Measurements from ENCODE around the gene TMEM119.
"Not testable (repeated sequence)": the region's sequence is repeated elsewhere in the genome, so short reads cannot be mapped to it uniquely, and the experiment has no call there.

The TMEM119 gene

DNA sequence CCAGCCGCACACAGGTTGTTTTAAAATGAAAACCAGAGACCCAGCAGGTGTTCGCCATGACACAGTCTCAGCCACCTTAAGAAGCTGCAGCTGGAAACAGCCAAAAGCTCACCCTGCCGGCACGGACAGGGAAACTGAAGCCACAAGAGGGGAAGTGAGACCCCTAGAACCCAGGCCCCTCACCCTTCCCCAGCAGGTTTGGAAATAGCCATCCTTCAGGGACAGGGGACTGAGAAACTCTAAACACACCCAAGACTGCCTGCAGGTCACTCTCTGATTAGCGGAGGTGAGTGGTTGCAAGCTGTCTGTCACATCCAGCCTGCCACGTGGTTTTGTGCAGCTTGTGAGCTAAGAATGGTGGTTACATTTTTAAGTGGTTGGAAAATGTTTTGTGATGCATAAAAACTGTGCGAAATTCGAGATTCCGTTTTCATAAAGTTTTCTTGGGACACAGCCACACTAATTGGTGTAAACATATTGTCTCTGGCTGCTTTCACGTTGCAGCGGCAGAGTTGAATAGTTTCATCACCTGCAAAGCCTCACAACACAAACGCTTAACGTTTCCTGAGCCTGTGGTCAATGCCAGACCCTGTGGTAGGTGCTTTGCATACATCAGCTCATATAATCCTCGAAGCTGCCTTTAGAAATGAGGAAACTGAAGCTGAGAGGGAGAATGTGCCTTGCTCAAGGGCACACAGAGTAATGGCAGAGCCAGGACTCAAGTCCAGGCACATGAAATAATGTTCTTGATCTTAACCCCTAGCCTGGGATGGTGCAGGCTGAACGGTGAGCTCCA lies 37.5 kb upstream of the TMEM119 start:
- DNase-seq (ENCODE audit: low read depth, low spot score): no peak

- no peak for DNase-seq (ENCODE audit: low read depth, low spot score)
These were observed 36.5 kb upstream of the TMEM119 start for GRCh38 chr12:108634341-108634751.

DNA sequence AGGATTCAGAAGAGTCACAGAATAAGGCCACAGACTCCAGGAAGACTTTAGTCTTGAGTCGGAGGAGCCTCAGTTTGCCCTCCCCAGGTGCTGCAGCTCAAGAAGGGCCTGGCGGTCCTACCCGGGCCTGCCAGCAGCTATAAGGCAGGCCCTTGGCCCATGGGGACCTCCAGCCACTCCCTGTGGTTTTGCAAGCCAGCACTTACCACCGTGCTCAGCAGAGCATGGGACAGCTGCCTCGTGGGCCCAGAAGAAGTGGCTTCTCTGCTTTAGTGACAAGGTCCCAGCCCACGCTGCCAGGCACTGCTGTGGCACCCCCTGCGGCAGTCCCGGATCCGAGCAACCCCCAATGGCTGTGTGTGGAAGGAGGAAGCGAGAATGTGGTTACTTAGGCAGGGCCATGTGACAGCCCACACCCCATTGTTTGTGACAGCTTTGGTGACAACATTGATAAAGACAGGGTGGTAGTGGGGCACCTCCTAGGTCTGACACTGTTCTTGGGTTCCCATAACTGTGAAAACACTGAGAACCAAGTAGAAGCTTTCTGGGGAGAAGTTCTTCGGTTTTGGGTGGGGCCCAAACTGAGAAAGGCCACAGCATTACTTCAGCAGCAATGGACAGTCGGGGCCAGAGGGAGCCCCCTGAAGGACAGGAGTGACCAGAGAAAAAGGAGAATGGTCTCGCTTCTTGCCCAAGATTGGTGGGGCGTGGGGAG lies 35.8 kb upstream of the TMEM119 start, which contains the start of gene SELPLG:
SELPLG (minus strand) TSS at position 361 of the 715 bp plus-strand sequence. CDS start 9,587 bp downstream, outside the sequence.
- no peak for DNase-seq (ENCODE audit: low read depth, low spot score)

GRCh38 chr12:108633081-108633533 lies 35.2 kb upstream of the TMEM119 start:
- no peak for DNase-seq (ENCODE audit: low read depth, low spot score)

- DNase-seq (ENCODE audit: low read depth, low spot score): not testable (repeated sequence)
These were observed 33.4 kb upstream of the TMEM119 start for GRCh38 chr12:108631261-108631660.

GRCh38 chr12:108630481-108631207 lies 32.8 kb upstream of the TMEM119 start:
- DNase-seq (ENCODE audit: low read depth, low spot score): no peak

DNA sequence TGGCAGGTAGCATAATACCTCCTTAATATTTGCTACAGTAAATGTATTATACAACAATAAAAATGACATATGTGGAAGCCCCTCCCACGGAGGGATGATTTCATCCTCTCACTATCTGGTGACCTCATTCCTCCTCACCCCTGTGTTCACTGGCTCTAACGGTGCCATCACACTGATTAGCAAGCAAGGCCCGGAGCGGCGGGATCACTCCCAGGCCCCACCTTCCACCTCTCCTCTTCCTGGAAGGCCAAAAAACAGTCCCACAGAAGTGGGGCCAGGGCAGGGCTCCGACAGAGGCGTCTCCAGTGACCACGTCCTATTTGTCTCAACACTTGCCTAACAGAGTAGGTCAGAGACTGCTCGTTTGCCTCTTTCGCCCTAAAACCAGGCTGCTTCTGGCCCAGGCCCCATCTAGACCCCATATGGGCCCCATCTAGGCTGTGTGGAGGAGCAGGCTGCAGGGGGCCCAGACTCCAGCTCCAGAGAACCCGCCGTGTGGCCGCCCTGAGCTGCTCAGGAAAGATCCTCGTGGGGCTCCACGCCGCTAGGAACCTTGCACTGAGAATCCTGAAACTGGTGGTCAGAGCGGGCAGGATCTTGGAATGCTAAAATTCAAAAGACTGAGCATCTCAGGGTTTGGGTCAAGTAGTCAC lies 32.1 kb upstream of the TMEM119 start:
- DNase-seq (ENCODE audit: low read depth, low spot score): no peak

DNA sequence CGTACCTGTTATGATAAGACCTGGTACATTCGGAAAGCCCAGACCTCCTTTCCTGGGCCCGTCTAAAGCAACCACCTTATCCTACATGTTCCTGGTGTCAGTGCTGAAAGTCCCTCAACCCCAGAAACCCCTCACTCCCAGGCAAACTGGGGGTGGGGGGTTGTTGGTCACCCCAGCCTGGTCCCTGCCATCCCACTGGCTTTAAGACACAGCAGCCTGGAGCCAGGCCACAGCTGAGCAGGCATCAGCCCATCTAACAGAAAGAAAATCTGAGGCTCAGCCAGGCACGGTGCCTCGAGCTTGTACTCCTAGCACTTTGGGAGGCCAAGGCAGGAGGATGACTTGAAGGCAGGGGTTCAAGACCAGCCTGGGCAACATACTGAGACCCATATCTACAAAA lies 31.3 kb upstream of the TMEM119 start:
- no peak for DNase-seq (ENCODE audit: low read depth, low spot score)

DNA sequence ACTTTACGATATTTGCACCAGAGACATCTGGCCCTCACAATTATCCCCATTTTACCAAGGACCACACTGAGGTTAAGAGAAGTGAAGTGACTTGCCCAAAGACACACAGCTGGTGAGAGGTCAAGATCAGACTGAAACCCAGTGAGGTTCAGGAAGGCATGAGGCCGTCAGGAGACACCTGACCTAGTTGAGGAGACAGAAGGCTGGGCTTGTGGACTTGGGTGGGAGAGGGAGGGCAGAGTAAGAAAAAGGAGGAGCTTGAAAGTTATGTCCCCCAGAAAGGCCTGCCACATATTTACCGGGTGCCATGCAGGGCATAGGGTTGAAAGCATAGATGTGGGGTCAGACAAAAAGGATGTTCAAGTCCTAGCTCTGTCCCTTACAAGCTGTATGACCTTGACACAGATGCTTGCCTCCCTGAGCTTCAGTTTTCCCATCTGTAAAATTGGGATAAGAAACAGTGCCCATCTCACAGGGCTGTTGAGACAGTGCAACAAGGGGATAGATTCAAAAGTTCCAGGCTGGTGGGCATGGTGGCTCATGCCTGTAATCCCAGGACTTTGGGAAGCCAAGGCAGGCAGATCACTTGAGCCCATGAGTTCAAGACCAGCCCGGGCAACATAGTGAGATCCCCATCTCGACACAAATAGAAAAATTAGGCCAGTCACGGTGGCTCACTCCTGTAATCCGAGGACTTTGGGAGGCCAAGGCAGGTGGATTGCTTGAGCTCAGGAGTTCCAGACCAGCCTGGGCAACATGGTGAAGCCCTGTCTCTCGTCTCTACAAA lies 29.4 kb upstream of the TMEM119 start:
- DNase-seq (ENCODE audit: low read depth, low spot score): no peak

DNA sequence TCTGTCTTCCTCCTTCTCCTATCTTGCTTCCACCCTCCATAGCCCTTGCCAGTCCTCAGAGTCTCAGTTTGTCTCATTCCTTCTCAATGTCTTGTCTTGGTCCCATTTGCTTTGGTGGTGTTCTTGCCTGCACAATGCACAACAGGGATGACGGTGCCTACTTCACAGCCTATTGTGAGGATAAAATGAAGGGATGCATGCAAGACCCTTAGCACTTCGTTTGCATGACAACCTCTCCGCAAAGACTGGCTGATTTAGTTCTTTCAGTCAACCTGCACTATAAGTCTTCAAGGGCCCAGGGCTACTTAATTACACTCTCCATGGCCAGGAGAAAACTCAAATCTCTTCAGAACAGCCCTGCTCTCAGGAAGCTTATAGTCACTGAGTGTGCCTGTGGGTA lies 27.3 kb upstream of the TMEM119 start:
- no peak for DNase-seq (ENCODE audit: low read depth, low spot score)

GRCh38 chr12:108623577-108623976 lies 25.7 kb upstream of the TMEM119 start:
- DNase-seq (ENCODE audit: low read depth, low spot score): no peak

DNA sequence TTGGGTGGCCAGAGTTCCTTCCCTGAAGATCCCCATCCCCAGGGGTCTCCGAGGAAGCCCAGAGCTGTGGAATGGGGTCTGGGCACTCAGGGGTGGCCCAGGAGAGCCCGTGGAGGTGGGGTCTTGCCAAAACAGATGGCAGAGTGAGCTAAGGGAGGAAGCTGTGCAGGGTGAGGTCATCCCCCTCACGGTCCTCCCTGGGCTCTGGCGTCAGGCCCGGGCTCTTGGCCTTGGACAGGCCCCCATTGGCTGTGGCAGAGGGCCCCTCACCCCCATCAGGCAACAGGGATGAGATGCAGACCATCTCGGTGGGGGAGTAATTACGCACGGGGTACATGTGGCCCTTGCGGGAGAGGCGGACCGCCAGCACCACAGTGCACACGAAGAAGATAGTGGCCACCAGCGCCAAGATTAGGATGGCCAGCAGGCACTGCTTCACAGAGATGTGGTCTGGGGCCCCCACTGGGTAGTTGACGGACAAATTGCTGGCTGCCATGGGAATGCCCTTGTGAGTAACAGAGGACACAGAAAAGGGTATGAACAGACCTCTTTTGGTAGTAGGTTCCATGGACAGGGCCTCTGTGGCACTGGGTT lies 25.1 kb upstream of the TMEM119 start:
- no peak for DNase-seq (ENCODE audit: low read depth, low spot score)

- no peak for DNase-seq (ENCODE audit: low read depth, low spot score)
These were observed 24.5 kb upstream of the TMEM119 start for GRCh38 chr12:108622421-108622820.

GRCh38 chr12:108621161-108621560 lies 23.3 kb upstream of the TMEM119 start:
- no peak for DNase-seq (ENCODE audit: low read depth, low spot score)

DNA sequence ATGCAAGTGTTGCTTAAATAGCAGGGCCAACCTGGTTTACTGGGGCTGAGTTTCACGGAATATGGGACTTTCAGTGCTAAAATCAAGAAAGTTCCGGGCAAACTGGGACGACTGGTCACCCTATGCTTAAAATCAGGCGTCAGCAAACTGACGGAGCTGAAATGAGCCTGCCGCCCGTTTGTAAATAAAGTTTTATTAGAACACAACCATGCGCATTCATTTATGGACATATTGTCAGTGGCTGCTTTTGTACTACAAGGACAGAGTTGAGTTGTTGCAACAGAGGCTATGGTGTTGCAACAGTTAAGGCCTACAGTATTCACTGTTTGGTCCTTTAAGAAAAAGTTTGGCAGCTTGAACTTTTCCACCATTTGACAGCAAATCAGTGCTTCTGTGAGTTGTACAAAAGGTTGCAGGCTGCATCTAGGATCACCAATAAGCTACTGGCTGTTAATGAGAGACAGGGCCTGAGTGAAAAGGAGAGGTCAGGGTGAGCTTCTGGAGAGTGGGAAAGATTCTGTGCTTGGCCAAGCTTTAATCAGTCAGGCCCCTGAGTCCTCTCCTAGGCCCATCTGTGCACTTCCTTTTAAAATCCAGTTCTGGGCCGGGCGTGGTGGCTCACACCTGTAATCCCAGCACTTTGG lies 22.5 kb upstream of the TMEM119 start:
- DNase-seq (ENCODE audit: low read depth, low spot score): no peak

DNA sequence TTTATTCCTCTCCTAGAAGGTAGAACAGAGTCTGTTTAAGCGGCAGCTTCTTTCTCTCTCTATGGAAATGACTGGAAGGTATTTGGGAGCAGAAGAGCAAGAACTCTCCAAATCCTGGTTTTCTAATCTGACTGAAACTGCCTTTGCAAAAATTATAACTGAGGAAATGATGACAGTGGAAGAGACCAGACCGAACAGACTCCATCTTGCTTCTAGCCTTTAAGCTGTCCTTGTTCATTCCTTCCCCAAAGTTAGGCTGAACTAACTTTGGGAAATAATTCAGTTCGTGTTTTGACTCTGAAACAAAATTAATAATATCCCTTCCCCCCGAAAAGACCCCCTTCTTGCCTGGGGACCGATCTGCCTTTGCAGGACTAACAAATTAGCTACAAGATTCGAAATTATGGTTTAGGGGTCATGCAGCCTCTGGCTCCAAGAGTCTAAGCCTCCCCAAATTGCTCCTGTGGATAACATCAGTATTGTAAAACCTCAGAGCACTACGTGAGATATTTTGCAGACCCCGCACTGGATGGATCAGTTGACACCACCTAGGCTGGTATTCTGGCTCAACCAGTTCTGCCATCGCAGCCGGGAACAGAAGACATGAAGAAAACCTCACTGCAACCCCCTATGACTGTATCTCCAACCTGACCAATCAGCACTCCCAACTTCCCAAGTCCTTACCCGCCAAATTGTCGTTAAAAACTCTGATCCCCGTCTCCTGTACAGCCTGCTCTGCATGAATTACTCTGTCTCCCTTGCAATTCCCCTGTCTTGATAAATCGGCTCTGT lies 21.7 kb upstream of the TMEM119 start:
- no peak for DNase-seq (ENCODE audit: low read depth, low spot score)

DNA sequence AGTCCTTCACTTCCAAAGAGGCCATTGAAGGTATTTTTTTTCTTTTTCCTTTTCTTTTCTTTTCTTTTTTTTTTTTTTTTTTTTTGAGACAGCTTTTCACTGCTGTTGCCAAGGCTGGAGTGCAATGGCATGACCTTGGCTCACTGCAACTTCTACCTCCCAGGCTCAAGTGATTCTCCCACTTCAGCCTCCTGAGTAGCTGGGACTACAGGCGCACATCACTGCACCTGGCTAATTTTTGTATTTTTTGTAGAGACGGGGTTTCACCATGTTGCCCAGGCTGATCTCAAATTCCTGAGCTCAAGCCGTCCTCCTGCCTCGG lies 21.0 kb upstream of the TMEM119 start:
- not testable (repeated sequence) for DNase-seq (ENCODE audit: low read depth, low spot score)

GRCh38 chr12:108618079-108618952 lies 20.4 kb upstream of the TMEM119 start:
- DNase-seq (ENCODE audit: low read depth, low spot score): peak; percentile 85
